ENCODE data around the gene RNF157. TPM values are rescaled to one million over a fixed set of nuclear protein-coding genes. Genes with fewer than 3 reads are reported as not detected.

The RNF157 gene
- total and polyA plus RNA-seq, 2 of the 13 experiments (the other 11 are each of a cell fraction or from before 2014, with no cell fraction given) = 0.44 to 1.5 TPM

DNA sequence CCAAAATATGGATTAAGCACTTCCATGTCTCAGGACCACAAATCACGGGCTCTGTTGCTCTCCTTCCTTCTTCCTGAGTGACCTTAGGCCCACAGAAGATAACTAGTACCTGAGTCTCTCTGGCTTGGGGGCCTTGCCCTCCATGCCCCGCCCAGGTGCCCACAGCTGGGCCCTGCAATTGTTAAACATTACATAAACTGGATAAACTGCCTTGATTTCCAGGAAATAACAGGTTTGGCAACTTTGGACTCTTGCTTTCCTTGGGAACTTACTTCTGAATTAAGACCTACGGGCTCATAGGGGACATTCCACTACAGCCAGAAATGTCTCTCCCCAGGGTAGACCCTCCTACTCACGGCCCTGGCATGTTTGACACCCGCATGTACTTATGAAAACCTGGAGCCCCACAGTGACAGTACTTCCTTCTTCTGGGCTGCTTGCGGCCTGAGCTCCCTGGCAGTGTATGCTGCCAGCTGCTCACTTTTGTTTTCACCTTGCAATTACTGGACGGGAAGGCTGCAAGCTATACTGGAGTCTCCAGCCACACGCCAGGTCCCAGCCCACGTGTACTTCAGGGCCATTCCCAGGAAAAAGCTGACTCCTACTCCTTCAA lies 22.5 kb upstream of the RNF157 start (continued):
- TF ChIP-seq, protein P1, sequence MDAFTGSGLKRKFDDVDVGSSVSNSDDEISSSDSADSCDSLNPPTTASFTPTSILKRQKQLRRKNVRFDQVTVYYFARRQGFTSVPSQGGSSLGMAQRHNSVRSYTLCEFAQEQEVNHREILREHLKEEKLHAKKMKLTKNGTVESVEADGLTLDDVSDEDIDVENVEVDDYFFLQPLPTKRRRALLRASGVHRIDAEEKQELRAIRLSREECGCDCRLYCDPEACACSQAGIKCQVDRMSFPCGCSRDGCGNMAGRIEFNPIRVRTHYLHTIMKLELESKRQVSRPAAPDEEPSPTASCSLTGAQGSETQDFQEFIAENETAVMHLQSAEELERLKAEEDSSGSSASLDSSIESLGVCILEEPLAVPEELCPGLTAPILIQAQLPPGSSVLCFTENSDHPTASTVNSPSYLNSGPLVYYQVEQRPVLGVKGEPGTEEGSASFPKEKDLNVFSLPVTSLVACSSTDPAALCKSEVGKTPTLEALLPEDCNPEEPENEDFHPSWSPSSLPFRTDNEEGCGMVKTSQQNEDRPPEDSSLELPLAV (CRISPR knock-in tag; conservative IDR thresholded peaks at IDR 0.05; ENCODE audit: low read depth) = no peak
- TF ChIP-seq ZNF280B (CRISPR knock-in tag; IDR thresholded peaks at IDR 0.05; ENCODE audit: borderline replicate concordance) (no peak), MTF2 (CRISPR knock-in tag; IDR thresholded peaks at IDR 0.05; ENCODE audit: borderline replicate concordance) (no peak), PRMT3 (CRISPR knock-in tag; IDR thresholded peaks at IDR 0.05; ENCODE audit: borderline replicate concordance, low read depth) (no peak), HOXA3 (CRISPR knock-in tag; IDR thresholded peaks at IDR 0.05) (0 out of 2 replicates have a peak, but pooled peaks have one; percentile 15), PRDM15 (CRISPR knock-in tag; IDR thresholded peaks at IDR 0.05) (peak; percentile 83), ZFY (CRISPR knock-in tag; IDR thresholded peaks at IDR 0.05) (peak; percentile 41; the same call in 1 of the 2 replicates), ZNF772 (CRISPR knock-in tag; IDR thresholded peaks at IDR 0.05) (no peak), TMF1 (CRISPR knock-in tag; IDR thresholded peaks at IDR 0.05; ENCODE audit: low read depth) (no peak), SATB2 (CRISPR knock-in tag; IDR thresholded peaks at IDR 0.05) (no peak)
- TF ChIP-seq, protein P2, sequence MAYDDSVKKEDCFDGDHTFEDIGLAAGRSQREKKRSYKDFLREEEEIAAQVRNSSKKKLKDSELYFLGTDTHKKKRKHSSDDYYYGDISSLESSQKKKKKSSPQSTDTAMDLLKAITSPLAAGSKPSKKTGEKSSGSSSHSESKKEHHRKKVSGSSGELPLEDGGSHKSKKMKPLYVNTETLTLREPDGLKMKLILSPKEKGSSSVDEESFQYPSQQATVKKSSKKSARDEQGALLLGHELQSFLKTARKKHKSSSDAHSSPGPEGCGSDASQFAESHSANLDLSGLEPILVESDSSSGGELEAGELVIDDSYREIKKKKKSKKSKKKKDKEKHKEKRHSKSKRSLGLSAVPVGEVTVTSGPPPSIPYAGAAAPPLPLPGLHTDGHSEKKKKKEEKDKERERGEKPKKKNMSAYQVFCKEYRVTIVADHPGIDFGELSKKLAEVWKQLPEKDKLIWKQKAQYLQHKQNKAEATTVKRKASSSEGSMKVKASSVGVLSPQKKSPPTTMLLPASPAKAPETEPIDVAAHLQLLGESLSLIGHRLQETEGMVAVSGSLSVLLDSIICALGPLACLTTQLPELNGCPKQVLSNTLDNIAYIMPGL (CRISPR knock-in tag; IDR thresholded peaks at IDR 0.05; ENCODE audit: borderline replicate concordance in 1 of 2, low read depth in 1 of 2) = no peak
- TF ChIP-seq, protein P3, sequence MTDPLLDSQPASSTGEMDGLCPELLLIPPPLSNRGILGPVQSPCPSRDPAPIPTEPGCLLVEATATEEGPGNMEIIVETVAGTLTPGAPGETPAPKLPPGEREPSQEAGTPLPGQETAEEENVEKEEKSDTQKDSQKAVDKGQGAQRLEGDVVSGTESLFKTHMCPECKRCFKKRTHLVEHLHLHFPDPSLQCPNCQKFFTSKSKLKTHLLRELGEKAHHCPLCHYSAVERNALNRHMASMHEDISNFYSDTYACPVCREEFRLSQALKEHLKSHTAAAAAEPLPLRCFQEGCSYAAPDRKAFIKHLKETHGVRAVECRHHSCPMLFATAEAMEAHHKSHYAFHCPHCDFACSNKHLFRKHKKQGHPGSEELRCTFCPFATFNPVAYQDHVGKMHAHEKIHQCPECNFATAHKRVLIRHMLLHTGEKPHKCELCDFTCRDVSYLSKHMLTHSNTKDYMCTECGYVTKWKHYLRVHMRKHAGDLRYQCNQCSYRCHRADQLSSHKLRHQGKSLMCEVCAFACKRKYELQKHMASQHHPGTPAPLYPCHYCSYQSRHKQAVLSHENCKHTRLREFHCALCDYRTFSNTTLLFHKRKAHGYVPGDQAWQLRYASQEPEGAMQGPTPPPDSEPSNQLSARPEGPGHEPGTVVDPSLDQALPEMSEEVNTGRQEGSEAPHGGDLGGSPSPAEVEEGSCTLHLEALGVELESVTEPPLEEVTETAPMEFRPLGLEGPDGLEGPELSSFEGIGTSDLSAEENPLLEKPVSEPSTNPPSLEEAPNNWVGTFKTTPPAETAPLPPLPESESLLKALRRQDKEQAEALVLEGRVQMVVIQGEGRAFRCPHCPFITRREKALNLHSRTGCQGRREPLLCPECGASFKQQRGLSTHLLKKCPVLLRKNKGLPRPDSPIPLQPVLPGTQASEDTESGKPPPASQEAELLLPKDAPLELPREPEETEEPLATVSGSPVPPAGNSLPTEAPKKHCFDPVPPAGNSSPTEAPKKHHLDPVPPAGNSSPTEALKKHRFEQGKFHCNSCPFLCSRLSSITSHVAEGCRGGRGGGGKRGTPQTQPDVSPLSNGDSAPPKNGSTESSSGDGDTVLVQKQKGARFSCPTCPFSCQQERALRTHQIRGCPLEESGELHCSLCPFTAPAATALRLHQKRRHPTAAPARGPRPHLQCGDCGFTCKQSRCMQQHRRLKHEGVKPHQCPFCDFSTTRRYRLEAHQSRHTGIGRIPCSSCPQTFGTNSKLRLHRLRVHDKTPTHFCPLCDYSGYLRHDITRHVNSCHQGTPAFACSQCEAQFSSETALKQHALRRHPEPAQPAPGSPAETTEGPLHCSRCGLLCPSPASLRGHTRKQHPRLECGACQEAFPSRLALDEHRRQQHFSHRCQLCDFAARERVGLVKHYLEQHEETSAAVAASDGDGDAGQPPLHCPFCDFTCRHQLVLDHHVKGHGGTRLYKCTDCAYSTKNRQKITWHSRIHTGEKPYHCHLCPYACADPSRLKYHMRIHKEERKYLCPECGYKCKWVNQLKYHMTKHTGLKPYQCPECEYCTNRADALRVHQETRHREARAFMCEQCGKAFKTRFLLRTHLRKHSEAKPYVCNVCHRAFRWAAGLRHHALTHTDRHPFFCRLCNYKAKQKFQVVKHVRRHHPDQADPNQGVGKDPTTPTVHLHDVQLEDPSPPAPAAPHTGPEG (CRISPR knock-in tag; IDR thresholded peaks at IDR 0.05) = no peak
